GM12873 (cell line): Measurements from ENCODE around the gene KLHL5.

Experiments used
- TF ChIP-seq, protein P1 (sequence below): IDR thresholded peaks from 2 replicates; pipeline ENCODE4 v1.5.1; 2012; ENCODE audit warnings: low read depth, mild to moderate bottlenecking, moderate library complexity, low read length, control low read depth; ENCODE audit not compliant: insufficient read depth; ENCODE audit errors: missing control alignments

Gene KLHL5

DNA sequence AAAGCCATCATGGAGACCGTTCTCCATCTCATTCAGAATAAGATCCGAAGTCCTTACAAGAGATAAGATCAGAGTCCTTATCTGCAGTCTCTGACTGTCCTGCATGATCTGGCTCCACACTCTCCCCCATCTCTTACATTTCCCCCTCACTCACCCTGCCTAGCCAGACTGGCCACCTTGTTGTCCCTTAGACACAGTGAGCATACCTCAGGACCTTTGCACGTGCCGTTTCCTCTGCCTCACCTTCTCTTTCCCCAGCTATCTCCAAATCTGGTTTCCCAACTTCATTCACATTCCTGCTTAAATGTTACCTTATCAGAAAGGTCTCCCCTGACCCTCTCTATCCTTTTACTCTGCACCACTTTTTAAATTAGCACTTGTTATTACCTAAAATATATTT is 44.0 kb downstream of the KLHL5 start:
- TF ChIP-seq, protein P1, sequence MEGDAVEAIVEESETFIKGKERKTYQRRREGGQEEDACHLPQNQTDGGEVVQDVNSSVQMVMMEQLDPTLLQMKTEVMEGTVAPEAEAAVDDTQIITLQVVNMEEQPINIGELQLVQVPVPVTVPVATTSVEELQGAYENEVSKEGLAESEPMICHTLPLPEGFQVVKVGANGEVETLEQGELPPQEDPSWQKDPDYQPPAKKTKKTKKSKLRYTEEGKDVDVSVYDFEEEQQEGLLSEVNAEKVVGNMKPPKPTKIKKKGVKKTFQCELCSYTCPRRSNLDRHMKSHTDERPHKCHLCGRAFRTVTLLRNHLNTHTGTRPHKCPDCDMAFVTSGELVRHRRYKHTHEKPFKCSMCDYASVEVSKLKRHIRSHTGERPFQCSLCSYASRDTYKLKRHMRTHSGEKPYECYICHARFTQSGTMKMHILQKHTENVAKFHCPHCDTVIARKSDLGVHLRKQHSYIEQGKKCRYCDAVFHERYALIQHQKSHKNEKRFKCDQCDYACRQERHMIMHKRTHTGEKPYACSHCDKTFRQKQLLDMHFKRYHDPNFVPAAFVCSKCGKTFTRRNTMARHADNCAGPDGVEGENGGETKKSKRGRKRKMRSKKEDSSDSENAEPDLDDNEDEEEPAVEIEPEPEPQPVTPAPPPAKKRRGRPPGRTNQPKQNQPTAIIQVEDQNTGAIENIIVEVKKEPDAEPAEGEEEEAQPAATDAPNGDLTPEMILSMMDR, result no peak

DNA sequence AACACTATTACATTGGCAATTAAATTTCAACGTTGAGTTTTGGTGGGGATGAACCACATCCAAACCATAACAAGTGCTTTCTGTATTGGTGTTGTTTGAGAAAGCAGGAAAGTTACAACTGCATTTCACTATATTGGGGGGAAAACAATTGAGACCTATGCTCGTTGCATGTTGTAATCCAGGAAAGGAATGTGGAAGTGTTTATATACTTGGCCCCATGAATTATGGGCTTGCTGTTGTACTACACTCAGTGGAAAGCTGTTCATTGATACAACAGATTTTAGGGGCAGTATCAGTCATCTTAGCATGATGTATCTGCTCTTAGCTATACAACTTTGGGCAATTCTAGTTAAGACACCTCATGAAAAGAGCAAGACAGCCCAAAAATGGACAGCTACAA is 52.4 kb downstream of the KLHL5 start:
- TF ChIP-seq, protein P1, result no peak

DNA sequence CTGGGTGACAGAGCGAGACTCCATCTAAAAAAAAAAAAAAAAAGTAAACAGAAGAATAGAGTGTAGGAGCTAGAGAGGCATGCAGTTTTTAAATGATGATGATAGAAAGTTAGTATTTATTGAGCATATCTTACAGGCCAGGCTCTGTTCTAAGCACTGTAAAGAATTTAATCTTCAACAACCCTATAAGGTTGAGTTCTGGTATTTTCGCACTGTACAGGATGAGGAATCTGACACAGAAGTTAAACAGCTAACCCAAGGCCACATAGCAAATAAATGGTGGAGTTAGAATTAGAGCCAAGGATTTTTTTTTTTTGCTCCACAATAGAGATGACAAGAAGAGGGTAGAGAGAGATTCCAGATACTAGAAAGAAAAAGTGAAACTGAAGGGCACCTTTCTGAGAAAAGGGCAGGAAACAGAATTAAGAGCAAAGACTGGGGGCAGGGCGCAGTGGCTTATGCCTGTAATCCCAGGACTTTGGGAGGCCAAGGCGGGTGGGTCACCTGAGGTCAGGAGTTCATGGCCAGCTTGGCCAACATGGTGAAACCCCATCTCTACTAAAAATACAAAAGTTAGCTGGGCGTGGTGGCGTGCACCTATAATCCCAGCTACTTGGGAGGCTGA is 56.1 kb downstream of the KLHL5 start:
- TF ChIP-seq, protein P1, result no peak

DNA sequence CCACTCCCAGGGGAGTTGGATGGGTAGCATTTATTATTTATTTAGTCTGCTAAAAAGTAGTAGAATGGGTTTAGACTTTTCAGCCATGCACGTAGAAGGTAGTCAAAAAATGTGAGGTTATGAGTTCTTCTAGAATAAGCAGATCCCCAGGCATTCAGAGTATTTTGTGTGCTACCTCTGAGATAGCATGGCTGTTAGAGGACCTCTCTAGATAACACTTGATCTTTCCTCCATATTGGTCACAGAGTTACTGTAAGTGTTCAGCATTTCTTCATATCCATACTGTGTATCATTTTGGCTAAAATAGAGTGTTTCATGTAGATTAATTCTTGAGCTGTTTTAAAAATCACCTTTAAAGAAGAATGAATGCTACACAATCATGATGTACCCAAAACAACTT is 58.4 kb downstream of the KLHL5 start:
- TF ChIP-seq, protein P1, result no peak

DNA sequence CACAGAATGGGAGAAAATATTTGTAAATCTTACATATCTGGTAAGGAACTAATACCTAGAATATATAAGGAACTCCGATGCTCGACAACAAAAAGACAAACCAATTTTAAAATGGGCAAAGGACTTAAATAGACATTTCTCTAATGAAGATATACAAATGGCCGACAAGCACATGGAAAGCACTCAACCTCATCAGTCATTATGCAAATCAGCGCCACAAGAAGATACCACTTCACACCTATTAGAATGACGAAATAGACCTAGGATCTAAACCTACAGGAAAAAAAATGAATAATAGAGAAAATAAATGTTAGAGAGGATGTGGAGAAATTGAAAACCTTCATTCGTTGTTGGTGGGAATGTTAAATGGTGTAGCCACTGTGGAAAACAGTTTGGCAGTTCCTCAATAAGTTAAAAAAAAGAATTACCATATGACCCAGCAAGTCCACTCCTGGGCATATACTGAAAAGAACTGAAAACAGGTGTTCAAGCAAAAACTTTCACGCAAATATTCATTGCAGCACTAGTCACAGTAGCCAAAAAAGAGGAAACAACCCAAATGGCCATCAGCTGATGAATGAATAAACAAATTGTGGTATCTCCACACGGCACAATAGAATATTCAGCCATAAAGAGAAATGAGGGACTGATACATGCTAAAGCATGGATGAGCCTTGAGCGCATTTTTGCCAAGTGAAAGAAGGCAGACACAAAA is 63.0 kb downstream of the KLHL5 start:
- TF ChIP-seq, protein P1, result no peak

DNA sequence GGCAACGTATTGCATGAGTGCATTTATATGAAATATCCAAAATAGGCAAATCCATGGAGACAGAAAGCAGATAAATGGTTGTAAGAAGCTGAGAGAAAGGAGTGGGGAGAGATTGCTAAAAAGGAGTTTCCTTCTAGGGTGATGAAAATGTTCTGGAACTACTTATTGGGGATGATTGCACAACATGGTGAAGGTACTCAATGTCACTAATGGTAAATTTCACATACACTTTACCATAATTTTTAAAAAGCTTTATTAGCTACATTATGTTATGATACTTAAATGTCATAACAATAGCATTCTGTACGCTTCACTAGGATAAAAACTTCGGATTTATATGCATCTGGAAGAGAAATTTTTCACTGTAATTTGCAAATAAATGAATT is 63.6 kb downstream of the KLHL5 start:
- TF ChIP-seq, protein P1, result no peak

DNA sequence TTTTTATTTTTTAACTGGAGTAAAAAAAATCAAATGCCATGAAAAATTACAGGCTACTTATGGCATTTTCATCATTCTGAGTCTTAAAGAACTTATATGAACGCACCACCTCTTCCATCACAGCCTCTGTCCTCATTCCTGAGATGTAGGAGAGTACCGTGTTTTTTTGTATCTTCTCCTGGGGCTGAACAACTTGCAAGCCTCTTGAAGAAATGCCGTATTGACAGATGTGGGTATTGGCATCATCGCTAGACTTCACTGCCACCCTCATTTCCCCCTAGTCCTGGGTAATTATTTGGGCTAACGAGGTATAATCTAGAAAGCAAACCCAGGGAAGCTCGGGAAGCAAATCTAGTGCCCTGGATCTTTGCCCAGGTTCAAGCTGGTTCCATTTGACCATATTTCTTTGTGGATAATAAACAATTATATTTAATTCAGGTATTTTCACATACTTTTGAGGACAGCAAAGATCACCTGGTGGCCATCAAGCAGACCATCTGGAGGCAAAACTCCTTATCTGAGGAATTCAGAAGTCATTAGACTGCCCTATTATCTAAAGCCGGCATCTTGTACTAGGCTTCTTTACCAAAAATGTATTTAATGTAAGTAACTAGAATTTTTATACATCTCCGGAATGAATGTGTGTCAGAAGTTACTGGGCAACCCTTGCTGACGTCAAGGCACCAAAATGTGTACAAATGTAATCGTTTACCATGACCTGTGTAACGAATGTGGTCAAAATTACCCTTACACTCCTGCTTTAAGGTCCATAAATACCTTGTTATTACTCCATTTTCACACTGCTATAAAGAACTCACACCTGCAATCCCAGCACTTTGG is 64.4 kb downstream of the KLHL5 start:
- TF ChIP-seq, protein P1, result no peak
